ENCODE results near the gene XG. TPM values are rescaled to one million over a fixed set of nuclear protein-coding genes. Genes with fewer than 3 reads are reported as not detected.

XG gene
- total and polyA plus RNA-seq, 2 of the 4 experiments (the other 2 are of a cell fraction), result under 0.01 TPM; not detected in 1

DNA sequence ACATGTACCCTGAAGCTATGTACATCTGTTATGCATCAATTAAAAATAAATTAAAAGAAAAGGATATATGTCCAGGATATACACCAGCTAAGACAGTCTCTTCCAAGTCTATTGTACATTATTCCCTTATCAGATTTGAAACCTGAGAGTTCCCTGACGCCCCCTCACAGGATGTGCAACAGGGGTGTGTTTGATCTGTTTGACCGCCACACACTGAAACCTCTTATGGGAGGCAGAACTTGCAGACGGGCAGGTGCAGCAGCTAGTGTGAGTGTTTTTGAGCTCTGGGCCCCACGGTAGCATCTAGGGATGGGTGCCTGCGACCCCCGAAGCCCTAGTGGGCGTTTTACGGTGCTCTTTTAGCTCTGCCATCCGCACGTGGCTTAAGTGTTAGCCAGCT, 4.7 kb downstream of the XG start:
- no TSS peak for BruUV-seq (replicated peaks)
- H3K36me3 ChIP-seq (ENCODE audit: control insufficient read depth, insufficient read depth, low read length), result no peaks in the 10 kb centered on the region
- H3K4me3 ChIP-seq (ENCODE audit: insufficient read depth, low read depth, low read length), result no peak overlapping the region
- no peaks in the 10 kb centered on the region for H3K79me1 ChIP-seq (ENCODE audit: low read depth in 1 of 2, low read length in 2 of 2)
- no peaks in the 10 kb centered on the region for H4K20me1 ChIP-seq (ENCODE audit: insufficient read depth, low read length)
- H3K9me1 ChIP-seq (ENCODE audit: insufficient read depth, low read length), result no peaks in the 10 kb centered on the region
- H3K9ac ChIP-seq (ENCODE audit: low read depth, low read length), result no peak overlapping the region
- no peaks in the 10 kb centered on the region; the same call in 1 of the 2 replicates for H3K9me3 ChIP-seq (ENCODE audit: control insufficient read depth, insufficient read depth, low read length)
- no peak for DNase-seq
- H2BK15ac ChIP-seq (ENCODE audit: low read depth, low read length), result no peak overlapping the region
- dilution Hi-C loops (cut with HindIII; ENCODE audit: low sequenced_read_pairs, unreplicated experiment) (no loop called here), in situ Hi-C loops (cut with MboI; ENCODE audit: low sequenced_read_pairs) (no loop called here), intact Hi-C loops (cut with micrococcal nuclease) (no loop called here)
- TF ChIP-seq NFE2L2 (IDR thresholded peaks at IDR 0.05; ENCODE audit: low read depth, low read length), result no peak
- no peak for TF ChIP-seq POLR2A (IDR thresholded peaks at IDR 0.05; ENCODE audit: low read depth, low read length)
- TF ChIP-seq MXI1 (IDR thresholded peaks at IDR 0.05; ENCODE audit: borderline replicate concordance, low read depth, low read length), result no peak
- TF ChIP-seq ELK1 (IDR thresholded peaks at IDR 0.05; ENCODE audit: borderline replicate concordance, low read depth, low read length), result no peak
- no peak for TF ChIP-seq MAZ (IDR thresholded peaks at IDR 0.05; ENCODE audit: borderline replicate concordance, low read depth, low read length)
- TF ChIP-seq CEBPB (IDR thresholded peaks at IDR 0.05; ENCODE audit: low read depth, low read length), result no peak
- TF ChIP-seq FOS (IDR thresholded peaks at IDR 0.05; ENCODE audit: low read depth, low read length), result no peak
- no peak for TF ChIP-seq RCOR1 (IDR thresholded peaks at IDR 0.05; ENCODE audit: insufficient replicate concordance, low read length)
- no peak for TF ChIP-seq CHD1 (IDR thresholded peaks at IDR 0.05; ENCODE audit: low read depth, low read length)
- TF ChIP-seq SMC3 (IDR thresholded peaks at IDR 0.05; ENCODE audit: low read depth, low read length), result no peak
- H2AFZ ChIP-seq (replicated peaks; ENCODE audit: low read length, poor library complexity), result no peak overlapping the region
- no peak overlapping the region for H3K14ac ChIP-seq (replicated peaks; ENCODE audit: low read depth, low read length)
- no peak overlapping the region for H3K4ac ChIP-seq (ENCODE audit: low read depth, low read length)
- H4K5ac ChIP-seq (ENCODE audit: low read depth, low read length), result no peak overlapping the region
- H2BK20ac ChIP-seq (ENCODE audit: low read depth, low read length), result no peak overlapping the region
- H3K4me2 ChIP-seq (ENCODE audit: low read depth, low read length), result no peak overlapping the region
- no peak overlapping the region for H4K8ac ChIP-seq (ENCODE audit: low read depth in 2 of 2, low read length in 2 of 2)
- WGBS, 2 experiments (ENCODE audit: extremely low coverage in 2 of 2, insufficient read length in 1 of 2), result 92% methylated on average over 5 of the region's 10 CpGs; no CpG with 5 or more reads in 1 of the 2 experiments
- H3K23ac ChIP-seq (ENCODE audit: low read depth, low read length), result no peak overlapping the region
- H4K91ac ChIP-seq (ENCODE audit: insufficient read depth, low read depth, low read length), result no peak overlapping the region
- ATAC-seq (ENCODE audit: low read depth), result no peak
- ChIA-PET POLR2A (ENCODE audit: unreplicated experiment) (no interaction called here), CTCF (no interaction called here)
- no peak overlapping the region for H2AK5ac ChIP-seq (ENCODE audit: low read depth, low read length)
- H3K27me3 ChIP-seq (ENCODE audit: control insufficient read depth, insufficient read depth, low read length), result peaks cover 3% of the 10 kb centered on the region; the same call in 1 of the 2 replicates
- no peak overlapping the region for H3K56ac ChIP-seq (ENCODE audit: extremely low read depth, insufficient read depth, low read length)
- H2AK9ac ChIP-seq (replicated peaks; ENCODE audit: low read depth, low read length, poor library complexity), result no peak overlapping the region
- H2BK120ac ChIP-seq (ENCODE audit: low read depth, low read length), result no peak overlapping the region
- H3K27ac ChIP-seq (ENCODE audit: insufficient read depth, low read length), result no peak overlapping the region
- no peak overlapping the region for H3K18ac ChIP-seq (ENCODE audit: low read depth, low read length)
- no peak overlapping the region for H2BK5ac ChIP-seq (ENCODE audit: low read depth, low read length, poor library complexity, severe bottlenecking)
- H3K4me1 ChIP-seq (ENCODE audit: control insufficient read depth, insufficient read depth, low read length), result no peaks in the 10 kb centered on the region

All from IMR-90 (cell line).